ENCODE measurements around the gene FOXN1.

Gene FOXN1

GRCh38 chr17:28526381-28526780 is 20.2 kb downstream of the FOXN1 start:
- DNase-seq (ENCODE audit: low read depth) = no peak

DNA sequence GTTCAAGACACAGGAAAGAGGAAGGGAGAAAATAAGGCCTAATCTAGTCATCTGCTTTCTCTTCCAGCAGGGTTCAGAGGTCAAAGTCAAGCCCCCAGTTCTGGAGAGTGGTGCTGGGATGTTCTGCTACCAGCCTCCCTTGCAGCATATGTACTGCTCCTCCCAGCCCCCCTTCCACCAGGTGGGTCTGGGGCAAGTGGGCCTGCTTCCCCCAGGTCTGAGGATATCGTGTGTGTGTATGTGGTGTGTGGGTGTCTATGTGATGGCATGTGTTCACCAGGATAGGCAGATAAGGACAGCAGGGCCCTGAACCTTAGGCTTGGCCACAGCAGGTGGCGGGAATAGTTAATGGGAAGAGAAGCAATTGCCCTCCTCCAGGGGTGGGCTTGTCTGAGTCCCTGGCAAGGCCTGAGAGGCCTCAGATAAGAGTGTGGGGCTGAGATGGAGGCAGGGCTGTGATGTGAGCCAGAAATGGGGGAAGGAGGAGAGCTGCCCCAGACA is 21.1 kb downstream of the FOXN1 start:
- DNase-seq (ENCODE audit: low read depth) = no peak

DNA sequence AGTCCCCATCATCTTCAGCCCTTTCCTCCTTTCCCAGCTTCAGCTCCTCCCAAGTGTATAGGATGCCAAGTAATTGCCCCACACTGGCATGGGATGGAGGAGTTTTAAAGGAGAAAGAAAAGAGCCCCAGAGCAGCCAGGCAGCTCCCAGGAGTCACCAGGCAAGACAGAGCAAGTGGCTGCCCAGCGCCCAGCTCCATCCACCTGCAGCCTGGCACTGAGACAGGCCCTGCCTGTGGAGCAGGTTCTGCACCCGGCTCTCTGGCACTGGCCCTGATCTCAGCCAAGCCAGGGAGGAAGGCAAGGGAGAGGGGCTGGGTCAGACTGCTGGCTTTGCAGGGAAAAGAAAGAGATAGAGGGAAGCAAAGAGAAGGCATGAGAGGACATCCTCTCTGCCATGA is 21.7 kb downstream of the FOXN1 start:
- DNase-seq (ENCODE audit: low read depth) = no peak

DNA sequence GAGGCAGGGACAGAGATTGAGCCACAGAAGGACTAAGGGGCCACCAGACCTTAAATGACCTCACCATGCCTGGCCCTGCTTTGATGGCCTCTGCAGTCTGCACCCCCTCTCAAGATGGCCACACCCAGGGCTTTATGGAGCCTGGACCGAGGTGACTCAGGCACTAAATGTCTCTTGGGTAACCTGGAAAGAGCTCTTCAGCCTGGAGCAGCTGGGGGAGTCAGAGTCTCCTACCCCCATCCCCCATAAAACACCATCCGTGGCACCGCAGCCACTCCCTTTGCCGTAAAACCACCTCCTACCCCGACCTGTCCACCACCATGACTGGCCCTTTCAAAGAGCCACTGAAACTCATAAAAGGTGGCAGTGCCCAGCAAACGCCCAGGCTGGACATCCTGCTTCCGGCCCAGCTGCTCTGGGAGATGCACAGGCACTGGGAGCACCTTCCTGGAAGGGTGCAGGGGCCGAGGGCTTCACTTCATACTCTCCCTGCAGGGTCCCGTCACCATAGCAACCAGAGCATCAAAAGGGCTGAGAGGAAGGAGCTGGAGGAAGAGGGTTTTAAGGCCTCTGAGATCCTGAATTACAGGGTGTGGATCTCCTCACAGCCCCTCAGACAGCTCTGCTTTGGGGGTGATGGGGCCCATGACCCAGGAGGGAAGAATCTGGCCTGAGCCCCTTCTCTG is 22.3 kb downstream of the FOXN1 start:
- DNase-seq (ENCODE audit: low read depth) = no peak

DNA sequence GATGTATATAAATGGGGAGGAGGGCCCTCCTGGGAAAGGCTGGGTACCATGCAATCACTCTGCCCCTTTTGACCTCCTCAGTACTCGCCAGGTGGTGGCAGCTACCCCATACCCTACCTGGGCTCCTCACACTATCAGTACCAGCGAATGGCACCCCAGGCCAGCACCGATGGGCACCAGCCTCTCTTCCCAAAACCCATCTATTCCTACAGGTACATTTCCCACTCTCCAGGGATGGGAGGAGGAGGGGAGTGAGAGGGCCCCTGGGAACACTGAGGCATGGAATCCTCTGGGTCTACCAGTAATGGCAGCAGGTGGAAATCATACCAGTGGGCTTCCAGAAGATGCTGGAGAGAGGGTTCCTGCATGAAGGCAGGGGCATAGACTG is 22.9 kb downstream of the FOXN1 start:
- no peak for DNase-seq (ENCODE audit: low read depth)

GRCh38 chr17:28530250-28530649 is 24.1 kb downstream of the FOXN1 start:
- DNase-seq (ENCODE audit: low read depth) = no peak

DNA sequence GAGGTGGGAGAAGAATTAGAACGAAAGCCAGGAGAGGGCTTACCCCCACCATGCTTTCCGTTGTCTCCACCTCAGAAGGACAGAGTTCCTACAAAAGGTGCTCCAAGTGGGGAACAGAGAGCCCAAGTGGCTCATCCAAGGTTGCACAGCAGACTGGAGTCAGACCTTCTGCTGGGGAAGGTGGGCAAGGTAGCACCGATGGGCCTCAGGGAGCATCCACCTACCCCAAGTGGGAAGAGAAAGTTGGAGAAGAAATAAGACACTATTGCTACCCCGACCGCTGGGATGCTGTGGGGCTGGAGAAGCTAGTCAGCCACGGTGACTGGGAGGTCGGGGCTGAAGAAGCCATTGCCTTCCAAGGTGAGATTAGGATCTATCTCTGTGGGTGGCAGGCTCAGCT is 24.8 kb downstream of the FOXN1 start:
- no peak for DNase-seq (ENCODE audit: low read depth)

- no peak for DNase-seq (ENCODE audit: low read depth)
Observed at GRCh38 chr17:28532050-28532960, 26.2 kb downstream of the FOXN1 start.

DNA sequence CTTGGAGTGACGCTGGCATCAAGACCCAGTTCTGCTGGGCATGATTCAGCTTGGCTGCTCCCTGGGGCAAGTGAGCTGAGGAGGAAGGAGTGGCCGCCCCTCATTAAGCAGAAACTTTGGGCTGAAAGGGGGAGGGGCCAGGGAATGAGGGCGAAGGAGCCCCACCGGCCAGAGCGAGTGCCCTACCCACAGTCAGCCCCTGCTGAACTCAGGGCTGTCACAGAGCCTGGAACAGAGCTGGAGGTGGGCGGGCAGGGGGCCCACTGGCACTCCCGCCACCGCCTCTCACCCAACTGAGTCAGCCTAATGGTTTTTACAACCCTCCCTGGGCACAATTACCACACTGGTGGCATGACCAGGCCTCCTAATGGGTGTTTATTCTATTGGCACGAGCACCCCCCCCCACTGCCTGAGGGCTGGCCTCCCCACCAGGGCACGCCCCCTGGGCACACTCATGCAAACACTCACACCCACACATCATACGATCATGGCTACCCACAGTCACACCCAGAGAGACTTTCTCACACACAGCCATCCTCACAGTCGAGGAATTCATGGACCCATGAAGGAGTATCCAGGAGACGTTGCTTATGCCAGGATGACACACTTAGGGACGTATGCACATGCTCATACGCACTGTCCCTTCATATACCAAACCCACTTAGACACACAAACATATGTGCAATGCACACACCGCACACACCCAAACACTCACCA is 27.1 kb downstream of the FOXN1 start:
- DNase-seq (ENCODE audit: low read depth) = no peak

- DNase-seq (ENCODE audit: low read depth) = no peak
Observed at GRCh38 chr17:28534740-28535375, 28.7 kb downstream of the FOXN1 start.

DNA sequence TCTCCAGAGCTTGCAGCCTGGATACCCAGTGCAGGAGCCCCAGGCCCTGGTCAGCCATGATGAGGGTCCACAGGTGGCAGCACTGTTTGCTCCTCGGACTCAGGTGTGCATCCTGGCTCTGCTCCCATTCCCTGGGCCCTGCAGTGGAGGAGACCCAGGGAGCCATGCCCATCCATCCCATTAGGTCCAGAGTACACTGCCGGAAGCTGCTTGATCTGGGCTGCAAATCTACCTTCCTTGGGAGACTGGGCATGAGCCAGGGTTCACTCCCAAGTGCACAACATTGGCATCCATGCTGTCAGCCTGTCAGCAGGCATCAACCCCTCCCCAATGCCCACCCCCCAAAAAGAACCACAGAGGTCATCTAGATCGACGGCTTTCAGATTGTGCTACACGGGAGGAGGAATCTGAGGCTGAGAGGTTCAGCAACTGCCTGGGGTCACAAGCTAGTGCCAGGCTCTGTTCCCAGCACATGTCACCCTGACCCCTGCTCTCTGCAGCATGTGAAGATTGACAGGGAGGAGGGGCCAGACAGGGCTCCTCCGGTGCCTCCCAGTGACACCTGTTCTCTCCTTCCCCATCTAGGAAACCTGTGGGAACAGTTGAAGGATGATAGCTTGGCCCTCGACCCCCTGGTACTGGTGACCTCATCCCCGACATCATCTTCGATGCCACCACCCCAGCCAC is 30.5 kb downstream of the FOXN1 start:
- no peak for DNase-seq (ENCODE audit: low read depth)

DNA sequence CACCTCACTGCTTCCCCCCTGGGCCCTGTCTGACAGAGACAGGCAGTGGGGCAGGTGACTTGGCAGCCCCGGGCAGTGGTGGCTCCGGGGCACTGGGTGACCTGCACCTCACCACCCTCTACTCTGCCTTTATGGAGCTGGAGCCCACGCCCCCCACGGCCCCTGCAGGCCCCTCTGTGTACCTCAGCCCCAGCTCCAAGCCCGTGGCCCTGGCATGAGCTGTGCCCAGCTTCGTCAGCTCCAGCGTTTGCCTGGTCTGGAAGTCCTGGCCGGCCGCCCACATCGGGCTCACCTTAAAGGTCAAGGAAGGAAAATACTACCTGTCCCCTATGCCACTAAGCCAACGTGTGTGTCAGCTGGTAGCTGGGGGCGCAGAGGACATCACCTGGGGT is 31.1 kb downstream of the FOXN1 start:
- no peak for DNase-seq (ENCODE audit: low read depth)

GRCh38 chr17:28538296-28538895 is 32.2 kb downstream of the FOXN1 start:
- no peak for DNase-seq (ENCODE audit: low read depth)

DNA sequence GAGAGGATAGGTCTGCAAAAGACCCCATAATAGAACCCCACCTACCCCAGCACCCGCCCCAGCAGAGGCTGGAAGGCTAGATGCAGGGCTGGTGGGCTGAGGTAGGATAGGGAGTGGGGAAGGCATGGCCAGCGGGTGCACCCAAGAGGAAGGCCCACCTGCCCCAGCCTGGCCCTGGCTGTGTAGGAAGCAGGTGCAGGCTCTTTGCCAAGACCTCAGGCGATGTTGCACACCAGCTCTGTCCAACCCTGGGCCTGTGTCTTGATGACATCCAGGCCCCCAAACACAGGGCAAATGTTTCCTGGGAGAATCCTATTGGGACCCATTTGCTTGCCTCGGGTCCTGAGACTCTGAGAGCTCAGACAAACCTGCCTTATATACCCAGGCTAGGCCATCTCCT is 34.1 kb downstream of the FOXN1 start:
- DNase-seq (ENCODE audit: low read depth) = no peak

- no peak for DNase-seq (ENCODE audit: low read depth)
Observed at GRCh38 chr17:28541439-28541838, 35.3 kb downstream of the FOXN1 start.

- no peak for DNase-seq (ENCODE audit: low read depth)
Observed at GRCh38 chr17:28544402-28545140, 38.4 kb downstream of the FOXN1 start.

GRCh38 chr17:28545141-28545503 is 39.0 kb downstream of the FOXN1 start:
- no peak for DNase-seq (ENCODE audit: low read depth)

DNA sequence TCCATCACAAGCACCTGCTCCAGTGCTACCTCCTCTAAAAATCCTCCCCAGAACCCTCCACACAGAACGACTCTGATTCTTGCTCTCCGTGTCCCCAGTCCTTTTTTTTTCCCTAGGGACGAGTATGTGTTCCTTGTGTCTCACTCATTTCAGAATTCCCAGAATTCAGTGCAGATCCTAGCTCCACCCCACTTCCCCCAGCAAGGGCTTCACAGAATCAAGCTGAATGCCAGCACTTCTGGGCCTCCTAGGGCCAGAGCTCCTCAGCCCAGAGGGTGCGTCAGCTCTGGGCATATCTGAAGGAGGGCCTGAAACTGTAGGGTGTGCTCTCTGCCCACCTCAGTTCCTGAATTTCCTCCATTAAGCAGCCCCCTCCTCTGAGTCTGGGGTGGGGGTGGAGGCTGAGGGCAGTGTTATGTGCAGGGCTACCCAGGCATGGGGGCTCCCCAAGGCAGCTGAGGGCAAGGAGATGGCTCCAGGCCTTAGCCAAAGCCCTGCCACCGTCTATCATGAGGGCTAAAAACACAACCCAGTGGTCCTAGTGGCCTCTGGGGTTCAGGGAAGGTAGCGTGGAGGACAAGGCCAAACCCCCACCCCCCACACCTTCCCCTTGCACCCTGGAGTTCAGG is 39.8 kb downstream of the FOXN1 start:
- no peak for DNase-seq (ENCODE audit: low read depth)

GRCh38 chr17:28547096-28547622 is 41.0 kb downstream of the FOXN1 start:
- DNase-seq (ENCODE audit: low read depth) = no peak

Measured in fibroblast of gingiva (primary cell).